ENCODE data around the gene CAMTA1. TPM values are rescaled to one million over a fixed set of nuclear protein-coding genes. Genes with fewer than 3 reads are reported as not detected.

CAMTA1 gene
- total RNA-seq, 1 donor from 2014 or later = 99.0 TPM

- no peak overlapping the region for H3K27ac Mint-ChIP-seq
- no peak for DNase-seq (ENCODE audit: low spot score, unreplicated experiment)
- H3K4me1 Mint-ChIP-seq (ENCODE audit: low read depth) = peaks cover 14% of the 10 kb centered on the region
- no peaks in the 10 kb centered on the region for H3K9me3 Mint-ChIP-seq (ENCODE audit: low read depth)
- no peak for TF ChIP-seq CTCF (IDR thresholded peaks at IDR 0.05; ENCODE audit: unreplicated experiment)
- H3K27me3 Mint-ChIP-seq = no peaks in the 10 kb centered on the region
- H3K4me3 Mint-ChIP-seq (ENCODE audit: low read depth) = no peak overlapping the region
- peaks cover 3% of the 10 kb centered on the region for H3K36me3 Mint-ChIP-seq (ENCODE audit: insufficient read depth)
Measured at GRCh38 chr1:6902153-6902552, 116.9 kb downstream of the CAMTA1 start.

GRCh38 chr1:6904476-6905170 lies 119.4 kb downstream of the CAMTA1 start:
- no peak for TF ChIP-seq CTCF (IDR thresholded peaks at IDR 0.05; ENCODE audit: unreplicated experiment)
- H3K27me3 Mint-ChIP-seq = no peaks in the 10 kb centered on the region
- H3K9me3 Mint-ChIP-seq (ENCODE audit: low read depth) = no peaks in the 10 kb centered on the region
- no peak for DNase-seq (ENCODE audit: low spot score, unreplicated experiment)
- no peak overlapping the region for H3K27ac Mint-ChIP-seq
- peaks cover 13% of the 10 kb centered on the region for H3K4me1 Mint-ChIP-seq (ENCODE audit: low read depth)
- no peak overlapping the region for H3K4me3 Mint-ChIP-seq (ENCODE audit: low read depth)
- H3K36me3 Mint-ChIP-seq (ENCODE audit: insufficient read depth) = peaks cover 3% of the 10 kb centered on the region

- TF ChIP-seq CTCF (IDR thresholded peaks at IDR 0.05; ENCODE audit: unreplicated experiment) = no peak
- peaks cover 20% of the 10 kb centered on the region for H3K4me1 Mint-ChIP-seq (ENCODE audit: low read depth)
- no peaks in the 10 kb centered on the region for H3K27me3 Mint-ChIP-seq
- H3K27ac Mint-ChIP-seq = no peak overlapping the region
- no peaks in the 10 kb centered on the region for H3K9me3 Mint-ChIP-seq (ENCODE audit: low read depth)
- H3K4me3 Mint-ChIP-seq (ENCODE audit: low read depth) = no peak overlapping the region
- peaks cover 3% of the 10 kb centered on the region for H3K36me3 Mint-ChIP-seq (ENCODE audit: insufficient read depth)
- DNase-seq (ENCODE audit: low spot score, unreplicated experiment) = no peak
Measured at GRCh38 chr1:6905331-6905730, 120.1 kb downstream of the CAMTA1 start.

GRCh38 chr1:6905790-6906189 lies 120.5 kb downstream of the CAMTA1 start:
- no peaks in the 10 kb centered on the region for H3K27me3 Mint-ChIP-seq
- DNase-seq (ENCODE audit: low spot score, unreplicated experiment) = no peak
- H3K4me3 Mint-ChIP-seq (ENCODE audit: low read depth) = no peak overlapping the region
- peaks cover 22% of the 10 kb centered on the region for H3K4me1 Mint-ChIP-seq (ENCODE audit: low read depth)
- H3K9me3 Mint-ChIP-seq (ENCODE audit: low read depth) = no peaks in the 10 kb centered on the region
- TF ChIP-seq CTCF (IDR thresholded peaks at IDR 0.05; ENCODE audit: unreplicated experiment) = no peak
- H3K36me3 Mint-ChIP-seq (ENCODE audit: insufficient read depth) = peaks cover 3% of the 10 kb centered on the region
- no peak overlapping the region for H3K27ac Mint-ChIP-seq

GRCh38 chr1:6906783-6907182 lies 121.5 kb downstream of the CAMTA1 start:
- H3K36me3 Mint-ChIP-seq (ENCODE audit: insufficient read depth) = peaks cover 3% of the 10 kb centered on the region
- no peaks in the 10 kb centered on the region for H3K27me3 Mint-ChIP-seq
- no peak for DNase-seq (ENCODE audit: low spot score, unreplicated experiment)
- H3K27ac Mint-ChIP-seq = no peak overlapping the region
- H3K4me1 Mint-ChIP-seq (ENCODE audit: low read depth) = peaks cover 24% of the 10 kb centered on the region
- H3K9me3 Mint-ChIP-seq (ENCODE audit: low read depth) = no peaks in the 10 kb centered on the region
- TF ChIP-seq CTCF (IDR thresholded peaks at IDR 0.05; ENCODE audit: unreplicated experiment) = no peak
- no peak overlapping the region for H3K4me3 Mint-ChIP-seq (ENCODE audit: low read depth)

All from progenitor cell of endocrine pancreas (in vitro differentiated cells).